Muscle of leg (tissue), 11 donors: Measurements from ENCODE around the gene SNRPF. TPM values are rescaled to one million over a fixed set of nuclear protein-coding genes. Genes with fewer than 3 reads are reported as not detected.

ENCODE experiments used
- DNase-seq: peaks from one replicate; pipeline ENCODE4 v3.0.0; 2013
- H3K27ac ChIP-seq: one replicate; pipeline ENCODE4 v1.5.1; 2013; ENCODE audit warnings: mild to moderate bottlenecking, low read length, control low read depth
- H3K27me3 ChIP-seq: one replicate; pipeline ENCODE4 v1.6.1; 2013; ENCODE audit warnings: low read length; ENCODE audit not compliant: control insufficient read depth, insufficient read depth
- H3K36me3 ChIP-seq: one replicate; pipeline ENCODE4 v1.6.1; 2013; ENCODE audit warnings: low read length; ENCODE audit not compliant: control insufficient read depth, insufficient read depth
- H3K4me1 ChIP-seq: one replicate; pipeline ENCODE4 v1.6.1; 2013; ENCODE audit warnings: low read length; ENCODE audit not compliant: control insufficient read depth, insufficient read depth
- H3K4me3 ChIP-seq: one replicate; pipeline ENCODE4 v1.5.1; 2013; ENCODE audit warnings: low read length, control low read depth
- H3K9me3 ChIP-seq: replicated peaks from 2 replicates; pipeline ENCODE4 v1.6.1; 2013; ENCODE audit warnings: low read depth, low read length; ENCODE audit not compliant: control insufficient read depth
- WGBS: methylation state at CpG from one replicate; pipeline ENCODE4 v1.1.5; 2013; ENCODE audit warnings: missing lambda C conversion rate; ENCODE audit not compliant: insufficient coverage; 5-methylcytosine and 5-hydroxymethylcytosine counted together
- polyA plus RNA-seq, 8 donors: library from polyadenylated mRNA; unstranded; fragments of 120-200 nt; gene quantifications; one replicate each; pipeline versions ENCODE4 v1.2.1 to v1.2.3, GENCODE V29; 2013; ENCODE audit warnings: inconsistent platforms in 1 of 8, low replicate concordance in 1 of 8; ENCODE audit not compliant: insufficient read length in 8 of 8, insufficient read depth in 1 of 8
- total RNA-seq: library from RNA; stranded (reverse); fragments of 120-200 nt; gene quantifications from one replicate; pipeline ENCODE4 v1.2.4, GENCODE V29; 2013

SNRPF gene
- total and polyA plus RNA-seq, 9 donors: 16.7 to 72.3 (median 63.2) TPM

DNA sequence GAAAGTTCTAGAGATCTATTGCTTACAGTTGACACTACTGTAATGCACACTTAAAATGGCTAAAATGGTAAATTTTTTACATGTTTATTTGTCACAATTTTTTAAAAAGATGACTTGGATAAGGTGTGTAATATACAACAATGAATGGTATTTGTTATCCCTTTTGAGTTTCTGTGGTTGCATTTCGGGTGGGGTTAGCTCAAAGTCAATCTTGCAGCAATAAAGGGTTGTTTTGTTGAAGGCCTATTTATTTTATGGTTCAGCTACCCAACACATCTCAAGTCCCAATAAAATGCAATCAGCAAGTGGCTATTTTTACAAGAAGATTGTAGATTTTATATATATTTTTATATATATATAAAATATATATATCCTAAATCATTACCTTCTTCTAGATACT is 22.1 kb downstream of the SNRPF start:
- Histone ChIP-seq H3K9me3 (peaks cover 4% of the 10 kb centered on the region), H3K27ac (no peak overlapping the region), H3K27me3 (no peaks in the 10 kb centered on the region), H3K36me3 (no peaks in the 10 kb centered on the region), H3K4me1 (no peaks in the 10 kb centered on the region), H3K4me3 (no peak overlapping the region)
- no peak for DNase-seq
- no CpG with 5 or more reads among the region's 1 CpG for WGBS

DNA sequence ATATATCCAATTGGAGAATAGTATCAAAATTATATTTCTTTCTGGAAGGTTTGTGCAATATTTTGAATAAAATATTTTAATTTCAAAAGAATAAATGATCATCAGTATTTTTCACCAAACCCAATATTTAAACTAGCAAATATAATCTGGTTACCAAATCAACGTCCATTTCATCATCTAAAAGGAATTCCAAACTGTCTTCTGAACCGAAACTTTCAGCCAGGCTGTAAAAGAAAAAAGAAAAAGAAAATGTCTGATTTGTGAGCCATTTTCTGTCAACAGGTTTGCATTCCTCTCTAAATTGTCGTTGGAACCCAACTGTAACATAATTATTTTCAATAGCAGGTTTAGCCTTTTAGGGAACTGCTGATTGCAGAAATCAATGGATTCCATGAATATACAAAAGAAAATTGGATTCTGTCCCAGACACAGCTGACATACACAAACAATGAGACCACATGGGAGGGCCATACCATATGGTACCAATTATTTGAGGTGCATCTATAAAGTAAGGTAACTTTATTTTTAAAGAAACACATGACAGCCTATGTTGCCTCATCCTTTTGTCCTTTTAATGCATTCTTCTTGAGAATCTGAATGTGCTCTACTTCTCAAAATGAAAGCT is 22.7 kb downstream of the SNRPF start:
- H3K4me3 ChIP-seq: no peak overlapping the region
- H3K27ac ChIP-seq: no peak overlapping the region
- H3K4me1 ChIP-seq: no peaks in the 10 kb centered on the region
- WGBS: no CpG with 5 or more reads among the region's 3 CpGs
- H3K36me3 ChIP-seq: no peaks in the 10 kb centered on the region
- H3K27me3 ChIP-seq: no peaks in the 10 kb centered on the region
- DNase-seq: peak; percentile 25
- peaks cover 4% of the 10 kb centered on the region for H3K9me3 ChIP-seq

GRCh38 chr12:95882080-95882479 is 23.3 kb downstream of the SNRPF start:
- H3K27me3 ChIP-seq: no peaks in the 10 kb centered on the region
- 8% methylated on average over 1 of the region's 1 CpG for WGBS
- H3K9me3 ChIP-seq: peaks cover 4% of the 10 kb centered on the region
- H3K4me1 ChIP-seq: no peaks in the 10 kb centered on the region
- no peak overlapping the region for H3K4me3 ChIP-seq
- no peak overlapping the region for H3K27ac ChIP-seq
- no peaks in the 10 kb centered on the region for H3K36me3 ChIP-seq
- DNase-seq: peak; percentile 48

DNA sequence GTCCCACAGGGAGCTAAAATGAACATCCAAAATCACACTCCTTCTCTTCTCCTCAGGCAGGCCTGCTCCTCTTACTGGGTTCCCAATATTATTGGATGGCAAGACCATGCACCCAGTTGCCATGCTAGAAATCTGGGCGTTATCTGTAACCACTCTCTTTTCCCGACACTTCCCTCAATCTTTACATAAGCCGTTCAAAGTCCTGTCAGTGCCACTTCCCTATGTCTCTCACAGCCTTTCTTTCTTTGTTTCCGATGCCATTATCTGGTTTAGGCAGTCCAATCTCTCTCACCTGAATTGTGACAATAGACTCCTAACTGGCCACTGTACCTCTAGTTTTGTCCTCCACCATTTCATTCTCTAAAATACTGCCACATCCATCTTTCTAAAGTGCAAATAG is 24.1 kb downstream of the SNRPF start:
- no peaks in the 10 kb centered on the region for H3K36me3 ChIP-seq
- no peak overlapping the region for H3K4me3 ChIP-seq
- no peak for DNase-seq
- peaks cover 4% of the 10 kb centered on the region for H3K9me3 ChIP-seq
- H3K27ac ChIP-seq: no peak overlapping the region
- 77% methylated on average over 4 of the region's 4 CpGs for WGBS
- H3K4me1 ChIP-seq: no peaks in the 10 kb centered on the region
- H3K27me3 ChIP-seq: no peaks in the 10 kb centered on the region

- no peak for DNase-seq
- no peaks in the 10 kb centered on the region for H3K36me3 ChIP-seq
- H3K9me3 ChIP-seq: peaks cover 4% of the 10 kb centered on the region
- H3K4me3 ChIP-seq: no peak overlapping the region
- no peak overlapping the region for H3K27ac ChIP-seq
- H3K4me1 ChIP-seq: no peaks in the 10 kb centered on the region
- H3K27me3 ChIP-seq: no peaks in the 10 kb centered on the region
- WGBS: 40% methylated on average over 1 of the region's 3 CpGs
Measured at GRCh38 chr12:95884998-95885397, 26.2 kb downstream of the SNRPF start.

DNA sequence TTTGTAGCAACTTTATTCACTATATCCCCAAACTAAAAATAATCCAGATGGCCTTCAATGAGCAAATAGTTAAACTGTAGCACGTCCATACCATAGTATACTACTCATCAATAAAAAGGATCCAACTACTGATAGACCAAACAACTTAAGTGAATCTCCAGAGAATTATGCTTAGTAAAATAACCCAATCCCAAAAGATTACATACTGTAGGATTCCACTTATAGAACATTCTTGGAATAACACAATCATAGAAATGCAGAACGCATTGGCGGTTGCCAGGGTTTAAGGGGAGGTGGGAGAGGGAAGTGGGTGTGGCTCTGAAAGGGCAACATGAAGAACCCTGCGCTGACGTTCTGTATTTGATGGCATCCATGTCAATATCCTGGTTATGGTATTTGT is 28.6 kb downstream of the SNRPF start:
- H3K36me3 ChIP-seq: no peaks in the 10 kb centered on the region
- H3K27ac ChIP-seq: no peak overlapping the region
- H3K27me3 ChIP-seq: no peaks in the 10 kb centered on the region
- no peak for DNase-seq
- no peaks in the 10 kb centered on the region for H3K4me1 ChIP-seq
- WGBS: 61% methylated on average over 3 of the region's 5 CpGs
- H3K9me3 ChIP-seq: peaks cover 4% of the 10 kb centered on the region
- H3K4me3 ChIP-seq: no peak overlapping the region

- no peaks in the 10 kb centered on the region for H3K36me3 ChIP-seq
- no peak for DNase-seq
- H3K4me1 ChIP-seq: no peaks in the 10 kb centered on the region
- no peak overlapping the region for H3K27ac ChIP-seq
- no peaks in the 10 kb centered on the region for H3K9me3 ChIP-seq
- H3K27me3 ChIP-seq: no peaks in the 10 kb centered on the region
- no peak overlapping the region for H3K4me3 ChIP-seq
- WGBS: no CpG with 5 or more reads among the region's 3 CpGs
Measured at GRCh38 chr12:95890958-95891357, 32.2 kb downstream of the SNRPF start.

- no peaks in the 10 kb centered on the region for H3K4me1 ChIP-seq
- no peaks in the 10 kb centered on the region for H3K27me3 ChIP-seq
- 83% methylated on average over 1 of the region's 4 CpGs for WGBS
- no peak overlapping the region for H3K27ac ChIP-seq
- no peak overlapping the region for H3K4me3 ChIP-seq
- H3K9me3 ChIP-seq: no peaks in the 10 kb centered on the region
- no peaks in the 10 kb centered on the region for H3K36me3 ChIP-seq
- DNase-seq: no peak
Measured at GRCh38 chr12:95896846-95897245, 38.1 kb downstream of the SNRPF start.

GRCh38 chr12:95898081-95898480 is 39.3 kb downstream of the SNRPF start:
- H3K4me3 ChIP-seq: no peak overlapping the region
- no peak for DNase-seq
- H3K27me3 ChIP-seq: no peaks in the 10 kb centered on the region
- no peaks in the 10 kb centered on the region for H3K4me1 ChIP-seq
- no CpG with 5 or more reads among the region's 4 CpGs for WGBS
- H3K27ac ChIP-seq: no peak overlapping the region
- H3K36me3 ChIP-seq: no peaks in the 10 kb centered on the region
- no peaks in the 10 kb centered on the region for H3K9me3 ChIP-seq

DNA sequence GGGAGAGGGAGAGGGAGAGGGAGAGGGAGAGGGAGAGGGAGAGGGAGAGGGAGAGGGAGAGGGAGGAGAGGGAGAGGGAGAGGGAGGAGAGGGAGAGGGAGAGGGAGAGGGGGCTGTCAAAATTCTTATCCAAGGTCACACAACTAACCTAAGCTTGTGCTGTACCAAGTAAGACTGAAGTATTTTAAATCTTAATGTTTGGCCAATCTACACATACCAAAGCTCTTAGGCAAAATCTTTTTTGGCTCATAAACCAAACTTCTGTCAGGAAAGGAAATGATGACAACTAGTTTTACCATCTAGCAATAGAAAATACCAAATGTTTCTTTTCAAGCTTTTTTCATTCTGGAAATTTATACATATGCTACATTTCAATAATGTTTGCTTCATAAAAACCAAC is 49.8 kb downstream of the SNRPF start:
- Histone ChIP-seq H3K9me3 (peaks cover 2% of the 10 kb centered on the region), H3K27ac (no peak overlapping the region), H3K27me3 (no peaks in the 10 kb centered on the region), H3K4me3 (no peak overlapping the region), H3K36me3 (no peaks in the 10 kb centered on the region), H3K4me1 (no peaks in the 10 kb centered on the region)
- no peak for DNase-seq

GRCh38 chr12:95909871-95910270 is 51.1 kb downstream of the SNRPF start:
- Histone ChIP-seq H3K9me3 (peaks cover 2% of the 10 kb centered on the region), H3K27me3 (no peaks in the 10 kb centered on the region), H3K36me3 (no peaks in the 10 kb centered on the region), H3K4me3 (no peak overlapping the region), H3K4me1 (no peaks in the 10 kb centered on the region), H3K27ac (no peak overlapping the region)
- no peak for DNase-seq
- no CpG with 5 or more reads among the region's 3 CpGs for WGBS
